Neutrophil (primary cell): ENCODE results near the gene CGNL1.

ENCODE experiments used
- H3K27ac ChIP-seq: fragments of 200-600 bp; sonication (generic); 2 replicates; pipeline ENCODE4 v1.5.1; 2016; ENCODE audit warnings: mild to moderate bottlenecking, moderate library complexity
- H3K27me3 ChIP-seq: fragments of 200-600 bp; sonication (generic); 2 replicates; pipeline ENCODE4 v1.6.0; 2016; ENCODE audit warnings: mild to moderate bottlenecking
- H3K36me3 ChIP-seq: fragments of 200-600 bp; sonication (generic); 2 replicates; pipeline ENCODE4 v1.5.1; 2017
- H3K4me1 ChIP-seq, 2 experiments: fragments of 200-600 bp in 1 of 2; sonication (generic) in 1 of 2; 1 replicate in 1 of 2; 2 replicates in 1 of 2; pipeline versions ENCODE4 v1.5.1 to v1.6.1; 2013 to 2016; ENCODE audit warnings: low read depth in 1 of 2, low read length in 1 of 2, mild to moderate bottlenecking in 1 of 2, moderate library complexity in 1 of 2; ENCODE audit not compliant: control insufficient read depth in 1 of 2, insufficient read depth in 1 of 2
- H3K4me3 ChIP-seq, 2 experiments: fragments of 200-600 bp in 1 of 2; sonication (generic) in 1 of 2; 1 replicate in 1 of 2; 2 replicates in 1 of 2; pipeline ENCODE4 v1.5.1; 2013 to 2016; ENCODE audit warnings: low read depth in 1 of 2, low read length in 1 of 2, mild to moderate bottlenecking in 1 of 2, moderate library complexity in 1 of 2
- H3K9me3 ChIP-seq: fragments of 200-600 bp; sonication (generic); 2 replicates; pipeline ENCODE4 v1.5.1; 2016
- CTCF ChIP-seq: fragments of 200-600 bp; sonication (generic); IDR thresholded peaks from 2 replicates; pipeline ENCODE4 v1.5.1; 2016; ENCODE audit warnings: antibody characterized with exemption

CGNL1 gene

GRCh38 chr15:57540736-57541135 is 164.4 kb downstream of the CGNL1 start:
- no peaks in the 10 kb centered on the region for H3K36me3 ChIP-seq
- no peaks in the 10 kb centered on the region for H3K9me3 ChIP-seq
- TF ChIP-seq CTCF, result no peak
- H3K4me3 ChIP-seq, result no peak overlapping the region
- H3K27me3 ChIP-seq, result no peaks in the 10 kb centered on the region
- H3K4me1 ChIP-seq, result no peaks in the 10 kb centered on the region
- no peak overlapping the region for H3K27ac ChIP-seq

GRCh38 chr15:57541271-57541670 is 165.0 kb downstream of the CGNL1 start:
- no peaks in the 10 kb centered on the region for H3K36me3 ChIP-seq
- H3K9me3 ChIP-seq, result no peaks in the 10 kb centered on the region
- H3K27ac ChIP-seq, result no peak overlapping the region
- H3K27me3 ChIP-seq, result no peaks in the 10 kb centered on the region
- no peak for TF ChIP-seq CTCF
- H3K4me3 ChIP-seq, result no peak overlapping the region
- H3K4me1 ChIP-seq, result no peaks in the 10 kb centered on the region

GRCh38 chr15:57541805-57542504 is 165.7 kb downstream of the CGNL1 start:
- Histone ChIP-seq H3K27ac (no peak overlapping the region), H3K9me3 (no peaks in the 10 kb centered on the region), H3K36me3 (no peaks in the 10 kb centered on the region), H3K4me1 (no peaks in the 10 kb centered on the region), H3K27me3 (no peaks in the 10 kb centered on the region), H3K4me3 (no peak overlapping the region)
- no peak for TF ChIP-seq CTCF

- Histone ChIP-seq H3K36me3 (no peaks in the 10 kb centered on the region), H3K9me3 (no peaks in the 10 kb centered on the region), H3K27ac (no peak overlapping the region), H3K4me1 (no peaks in the 10 kb centered on the region), H3K4me3 (no peak overlapping the region), H3K27me3 (no peaks in the 10 kb centered on the region)
- no peak for TF ChIP-seq CTCF
These were observed 166.2 kb downstream of the CGNL1 start for GRCh38 chr15:57542505-57542817.

- H3K9me3 ChIP-seq, result no peaks in the 10 kb centered on the region
- no peak overlapping the region for H3K4me3 ChIP-seq
- no peaks in the 10 kb centered on the region for H3K4me1 ChIP-seq
- no peaks in the 10 kb centered on the region for H3K27me3 ChIP-seq
- TF ChIP-seq CTCF, result no peak
- H3K36me3 ChIP-seq, result no peaks in the 10 kb centered on the region
- no peak overlapping the region for H3K27ac ChIP-seq
These were observed 168.7 kb downstream of the CGNL1 start for GRCh38 chr15:57544848-57545480.
